Measurements from ENCODE around the gene HYAL1.

HYAL1 gene

GRCh38 chr3:50325113-50325480 is 21.7 kb upstream of the HYAL1 start (continued):
- TF ChIP-seq POU6F1 (CRISPR knock-in tag; IDR thresholded peaks at IDR 0.05; ENCODE audit: borderline replicate concordance, low read depth), result no peak
- no peak for TF ChIP-seq ESRRG (CRISPR knock-in tag; IDR thresholded peaks at IDR 0.05)

- peak; percentile 56 for ATAC-seq
- no peak for TF ChIP-seq ZNF8 (CRISPR knock-in tag; IDR thresholded peaks at IDR 0.05)
- no peak for TF ChIP-seq TCF4 (CRISPR knock-in tag; IDR thresholded peaks at IDR 0.05; ENCODE audit: borderline replicate concordance)
- TF ChIP-seq ZFP30 (CRISPR knock-in tag; IDR thresholded peaks at IDR 0.05), result no peak
- TF ChIP-seq, protein P1, sequence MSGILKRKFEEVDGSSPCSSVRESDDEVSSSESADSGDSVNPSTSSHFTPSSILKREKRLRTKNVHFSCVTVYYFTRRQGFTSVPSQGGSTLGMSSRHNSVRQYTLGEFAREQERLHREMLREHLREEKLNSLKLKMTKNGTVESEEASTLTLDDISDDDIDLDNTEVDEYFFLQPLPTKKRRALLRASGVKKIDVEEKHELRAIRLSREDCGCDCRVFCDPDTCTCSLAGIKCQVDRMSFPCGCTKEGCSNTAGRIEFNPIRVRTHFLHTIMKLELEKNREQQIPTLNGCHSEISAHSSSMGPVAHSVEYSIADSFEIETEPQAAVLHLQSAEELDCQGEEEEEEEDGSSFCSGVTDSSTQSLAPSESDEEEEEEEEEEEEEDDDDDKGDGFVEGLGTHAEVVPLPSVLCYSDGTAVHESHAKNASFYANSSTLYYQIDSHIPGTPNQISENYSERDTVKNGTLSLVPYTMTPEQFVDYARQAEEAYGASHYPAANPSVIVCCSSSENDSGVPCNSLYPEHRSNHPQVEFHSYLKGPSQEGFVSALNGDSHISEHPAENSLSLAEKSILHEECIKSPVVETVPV (CRISPR knock-in tag; IDR thresholded peaks at IDR 0.05), result no peak
- TF ChIP-seq BACH2 (CRISPR knock-in tag; IDR thresholded peaks at IDR 0.05; ENCODE audit: borderline replicate concordance), result no peak
- TF ChIP-seq ZC3H10 (CRISPR knock-in tag; IDR thresholded peaks at IDR 0.05), result no peak
- no peak for TF ChIP-seq CREB5 (CRISPR knock-in tag; IDR thresholded peaks at IDR 0.05; ENCODE audit: low read depth)
- no peak for TF ChIP-seq TOX (CRISPR knock-in tag; IDR thresholded peaks at IDR 0.05; ENCODE audit: borderline replicate concordance)
- no peak for TF ChIP-seq ZFP3 (CRISPR knock-in tag; IDR thresholded peaks at IDR 0.05)
- no peak for TF ChIP-seq POU6F1 (CRISPR knock-in tag; IDR thresholded peaks at IDR 0.05; ENCODE audit: borderline replicate concordance, low read depth)
- no peak for TF ChIP-seq ESRRG (CRISPR knock-in tag; IDR thresholded peaks at IDR 0.05)
- no peak for TF ChIP-seq PPARA (CRISPR knock-in tag; IDR thresholded peaks at IDR 0.05; ENCODE audit: borderline replicate concordance)
- no peak for TF ChIP-seq ISL1 (CRISPR knock-in tag; IDR thresholded peaks at IDR 0.05)
- no peak for TF ChIP-seq TSHZ2 (CRISPR knock-in tag; IDR thresholded peaks at IDR 0.05)
- TF ChIP-seq ARNTL (CRISPR knock-in tag; IDR thresholded peaks at IDR 0.05; ENCODE audit: borderline replicate concordance, low read depth), result no peak
- TF ChIP-seq, protein P2, sequence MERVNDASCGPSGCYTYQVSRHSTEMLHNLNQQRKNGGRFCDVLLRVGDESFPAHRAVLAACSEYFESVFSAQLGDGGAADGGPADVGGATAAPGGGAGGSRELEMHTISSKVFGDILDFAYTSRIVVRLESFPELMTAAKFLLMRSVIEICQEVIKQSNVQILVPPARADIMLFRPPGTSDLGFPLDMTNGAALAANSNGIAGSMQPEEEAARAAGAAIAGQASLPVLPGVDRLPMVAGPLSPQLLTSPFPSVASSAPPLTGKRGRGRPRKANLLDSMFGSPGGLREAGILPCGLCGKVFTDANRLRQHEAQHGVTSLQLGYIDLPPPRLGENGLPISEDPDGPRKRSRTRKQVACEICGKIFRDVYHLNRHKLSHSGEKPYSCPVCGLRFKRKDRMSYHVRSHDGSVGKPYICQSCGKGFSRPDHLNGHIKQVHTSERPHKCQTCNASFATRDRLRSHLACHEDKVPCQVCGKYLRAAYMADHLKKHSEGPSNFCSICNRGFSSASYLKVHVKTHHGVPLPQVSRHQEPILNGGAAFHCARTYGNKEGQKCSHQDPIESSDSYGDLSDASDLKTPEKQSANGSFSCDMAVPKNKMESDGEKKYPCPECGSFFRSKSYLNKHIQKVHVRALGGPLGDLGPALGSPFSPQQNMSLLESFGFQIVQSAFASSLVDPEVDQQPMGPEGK (CRISPR knock-in tag; IDR thresholded peaks at IDR 0.05; ENCODE audit: borderline replicate concordance), result no peak
- TF ChIP-seq RARB (CRISPR knock-in tag; IDR thresholded peaks at IDR 0.05), result no peak
- no peak for TF ChIP-seq ZNF70 (CRISPR knock-in tag; IDR thresholded peaks at IDR 0.05)
- no peak for TF ChIP-seq ZNF565 (CRISPR knock-in tag; conservative IDR thresholded peaks at IDR 0.05; ENCODE audit: low read depth)
- no peak for TF ChIP-seq OSR1 (CRISPR knock-in tag; IDR thresholded peaks at IDR 0.05)
Observed at GRCh38 chr3:50324351-50325112, 21.2 kb upstream of the HYAL1 start.
